Panc1 (cell line): ENCODE measurements around the gene ARAF. TPM values are rescaled to one million over a fixed set of nuclear protein-coding genes. Genes with fewer than 3 reads are reported as not detected.
A peak's percentile ranks its signal among the peaks of the same experiment; 100 is the strongest.
"Not testable (repeated sequence)": the region's sequence is repeated elsewhere in the genome, so short reads cannot be mapped to it uniquely, and the experiment has no call there.

ENCODE experiments used
- ATAC-seq: fragments of 200-7000 bp; cut with Tn5 transposase; 2 replicates; pipeline ENCODE4 v1.9.1; 2020; ENCODE audit warnings: mild to moderate bottlenecking, moderate library complexity
- Bru-seq: library from RNA; stranded (reverse); fragments of 400-500 nt; gene quantifications from one replicate; lab custom pipeline; 2021; lab: Mats Ljungman, UMichigan
- BruChase-seq, 2 experiments: library from RNA; stranded (reverse); fragments of 400-500 nt; gene quantifications; one replicate each; lab custom pipeline; 2021; lab: Mats Ljungman, UMichigan
- BruUV-seq: library from RNA; stranded (reverse); fragments of 400-500 nt; replicated peaks from 2 replicates; lab custom pipeline; 2021; lab: Mats Ljungman, UMichigan
- CTCF ChIA-PET: fragments of 300-600 bp; sonication (Branson Sonifier 250); formaldehyde crosslinking; loops from one replicate; lab custom pipeline; 2022; ENCODE audit warnings: antibody characterized with exemption; lab: Charles Lee
- POLR2A ChIA-PET: fragments of 300-600 bp; sonication (Branson Sonifier 250); formaldehyde crosslinking; loops from one replicate; lab custom pipeline; 2022; ENCODE audit warnings: antibody characterized with exemption; lab: Charles Lee
- DNase-seq: peaks from one replicate; pipeline ENCODE4 v3.0.0-alpha.2; 2010; ENCODE audit warnings: low read depth, low spot score
- H3K27ac ChIP-seq: 2 replicates; pipeline ENCODE4 v1.5.1; 2011; ENCODE audit warnings: mild to moderate bottlenecking, low read length, inconsistent platforms
- H3K27me3 ChIP-seq: fragments of 200-500 bp; sonication (Bioruptor generic); 2 replicates; pipeline ENCODE4 v1.6.0; 2014; ENCODE audit warnings: low read length, inconsistent platforms; ENCODE audit not compliant: control insufficient read depth, insufficient read depth
- H3K36me3 ChIP-seq: fragments of 200-500 bp; sonication (Bioruptor generic); 2 replicates; pipeline ENCODE4 v1.5.1; 2014; ENCODE audit warnings: inconsistent platforms, mild to moderate bottlenecking, low read length, moderate library complexity; ENCODE audit not compliant: control insufficient read depth, insufficient read depth
- H3K4me1 ChIP-seq: 2 replicates; pipeline ENCODE4 v1.5.1; 2011; ENCODE audit warnings: inconsistent platforms, mild to moderate bottlenecking, low read length, moderate library complexity; ENCODE audit not compliant: control insufficient read depth, insufficient read depth
- H3K4me3 ChIP-seq, 2 experiments: 2 replicates each; pipeline ENCODE4 v1.5.1; 2011 to 2012; ENCODE audit warnings: low read depth in 2 of 2, low read length in 2 of 2, mild to moderate bottlenecking in 2 of 2, inconsistent platforms in 1 of 2, moderate library complexity in 1 of 2
- H3K9me3 ChIP-seq: fragments of 200-500 bp; sonication (Bioruptor generic); 2 replicates; pipeline ENCODE4 v1.5.1; 2014; ENCODE audit warnings: low read depth, mild to moderate bottlenecking, inconsistent platforms, low read length, moderate library complexity; ENCODE audit not compliant: control insufficient read depth, insufficient read depth
- POLR2AphosphoS5 ChIP-seq: IDR thresholded peaks from 2 replicates; pipeline ENCODE4 v1.6.1; 2012; ENCODE audit warnings: mild to moderate bottlenecking, low read depth, low read length, moderate library complexity
- REST ChIP-seq, 2 experiments: IDR thresholded peaks; 2 replicates each; pipeline ENCODE4 v1.6.1; 2011 to 2012; ENCODE audit warnings: low read depth in 2 of 2, control low read depth in 1 of 2, low read length in 1 of 2, mild to moderate bottlenecking in 1 of 2, moderate library complexity in 1 of 2; ENCODE audit not compliant: insufficient read depth in 1 of 2
- SIN3A ChIP-seq: IDR thresholded peaks from 2 replicates; pipeline ENCODE4 v1.6.1; 2012; ENCODE audit warnings: low read depth, mild to moderate bottlenecking, low read length, moderate library complexity, borderline replicate concordance; ENCODE audit not compliant: insufficient read depth
- TCF7L2 ChIP-seq: IDR thresholded peaks from 2 replicates; pipeline ENCODE4 v1.6.1; 2011; ENCODE audit warnings: mild to moderate bottlenecking, low read depth, low read length, inconsistent platforms
- in situ Hi-C: cut with HindIII; loops from 2 replicates; pipeline ENCODE4 v1.10.0; 2016; ENCODE audit warnings: low sequenced_read_pairs, low pct_unique_long_range_greater_than_20kb
- intact Hi-C: fragments of 100-400 bp; cut with micrococcal nuclease; formaldehyde crosslinking; loops from one replicate; pipeline ENCODE4 v1.10.0; 2022; ENCODE audit not compliant: unreplicated experiment
- long read RNA-seq: library from polyadenylated mRNA; unstranded; transcript quantifications from one replicate; pipeline ENCODE4 v2.0.0, GENCODE V29; 2021; ENCODE audit not compliant: unreplicated experiment
- polyA plus RNA-seq: library from polyadenylated mRNA; unstranded; fragments of >200 nt; gene quantifications from one replicate; pipeline ENCODE4 v1.2.1, GENCODE V29; 2012; ENCODE audit warnings: missing spikeins; ENCODE audit not compliant: insufficient read length
- total RNA-seq: library from RNA; stranded (reverse); gene quantifications from one replicate; pipeline ENCODE4 v1.2.1, GENCODE V29; 2021; ENCODE audit not compliant: unreplicated experiment

The ARAF gene
- total RNA-seq, result 87.9 TPM
- polyA plus RNA-seq, result 76.8 TPM
- Bru-seq, nascent RNA, result percentile 81 among the genes with signal in this experiment
- BruChase-seq, experiment 1, labeled RNA remaining after a 2-hour chase, result percentile 73 among the genes with signal in this experiment
- percentile 88 among the genes with signal in this experiment for BruChase-seq, experiment 2, labeled RNA remaining after a 6-hour chase
- long read RNA-seq, transcript ARAF-203 (16 exons, 2,458 nt), result major isoform, 31 of 83 reads
- long read RNA-seq, partial matches to known transcripts, result 45 of 83 reads
- long read RNA-seq, other reads (novel, unspliced or antisense), result 4 of 83 reads

GRCh38 chrX:47560934-47561658, at the start of gene ARAF:
Gene ARAF (plus strand): TSS chrX:47561205. CDS start chrX:47562968, 1,763 bp downstream.
- Histone ChIP-seq H3K9me3 (no peaks in the 10 kb centered on the region), H3K36me3 (no peaks in the 10 kb centered on the region; the same call in 1 of the 2 replicates), H3K27me3 (no peaks in the 10 kb centered on the region), H3K4me3 (peak within 1 kb of the TSS; percentile 75 to 96), H3K4me1 (peaks cover 7% of the 10 kb centered on the region; the same call in 1 of the 2 replicates), H3K27ac (peak within 1 kb of the TSS; percentile 94)
- TSS peak; percentile 78 for BruUV-seq
- intact Hi-C loops, result no loop called here
- ATAC-seq (peak; percentile 95), DNase-seq (peak; percentile 95)
- TF ChIP-seq REST (IDR thresholded peaks at IDR 0.05; ENCODE audit: insufficient read depth in 1 of 2, low read depth in 2 of 2, low read length in 1 of 2), result no peak
- no peak; the same call in none of the 2 replicates for TF ChIP-seq POLR2AphosphoS5
- TF ChIP-seq SIN3A, result peak; percentile 34; the same call in 1 of the 2 replicates
- TF ChIP-seq TCF7L2, result 0 out of 2 replicates have a peak, but pooled peaks have one; percentile 39
- POLR2A ChIA-PET, result no interaction called here
- CTCF ChIA-PET, result no interaction called here
- in situ Hi-C loops, result no loop called here

GRCh38 chrX:47512383-47512782, 48.6 kb upstream of the ARAF start:
- in situ Hi-C loops, H3K9me3 ChIP-seq, H3K27ac ChIP-seq, H3K4me1 ChIP-seq, CTCF ChIA-PET, H3K36me3 ChIP-seq, ATAC-seq, H3K4me3 ChIP-seq, H3K27me3 ChIP-seq, DNase-seq, BruUV-seq, intact Hi-C loops, POLR2A ChIA-PET: not testable (repeated sequence)

- CTCF ChIA-PET, H3K27me3 ChIP-seq, DNase-seq, in situ Hi-C loops, BruUV-seq, H3K27ac ChIP-seq, H3K36me3 ChIP-seq, intact Hi-C loops, H3K4me1 ChIP-seq, H3K9me3 ChIP-seq: not testable (repeated sequence)
- H3K4me3 ChIP-seq, result peak overlapping the region; percentile 30 to 56
- peak; percentile 84 for ATAC-seq
- POLR2A ChIA-PET, result interaction anchor here (0.6 kb wide), 1 partner anchor 11 kb away, joined by 11 read pairs; no protein-coding TSS in a partner anchor
These were observed 47.7 kb upstream of the ARAF start for GRCh38 chrX:47513034-47513965.
